Activated naive CD8-positive, alpha-beta T cell (primary cell): ENCODE data around the gene DHX38.
"Not testable (repeated sequence)": the region's sequence is repeated elsewhere in the genome, so short reads cannot be mapped to it uniquely, and the experiment has no call there.

Source experiments
- H3K27ac Mint-ChIP-seq: one replicate; pipeline ENCODE4 v1.8.0; 2021; ENCODE audit warnings: mixed read lengths
- H3K27me3 Mint-ChIP-seq: one replicate; pipeline ENCODE4 v1.8.0; 2021; ENCODE audit warnings: mixed read lengths
- H3K36me3 Mint-ChIP-seq: one replicate; pipeline ENCODE4 v1.8.0; 2021; ENCODE audit warnings: mixed read lengths
- H3K4me1 Mint-ChIP-seq: one replicate; pipeline ENCODE4 v1.8.0; 2021; ENCODE audit warnings: low read depth, mixed read lengths
- H3K4me3 Mint-ChIP-seq: one replicate; pipeline ENCODE4 v1.8.0; 2021; ENCODE audit warnings: mild to moderate bottlenecking, mixed read lengths
- H3K9me3 Mint-ChIP-seq: one replicate; pipeline ENCODE4 v1.8.0; 2021; ENCODE audit warnings: low read depth, mixed read lengths

DHX38 gene

DNA sequence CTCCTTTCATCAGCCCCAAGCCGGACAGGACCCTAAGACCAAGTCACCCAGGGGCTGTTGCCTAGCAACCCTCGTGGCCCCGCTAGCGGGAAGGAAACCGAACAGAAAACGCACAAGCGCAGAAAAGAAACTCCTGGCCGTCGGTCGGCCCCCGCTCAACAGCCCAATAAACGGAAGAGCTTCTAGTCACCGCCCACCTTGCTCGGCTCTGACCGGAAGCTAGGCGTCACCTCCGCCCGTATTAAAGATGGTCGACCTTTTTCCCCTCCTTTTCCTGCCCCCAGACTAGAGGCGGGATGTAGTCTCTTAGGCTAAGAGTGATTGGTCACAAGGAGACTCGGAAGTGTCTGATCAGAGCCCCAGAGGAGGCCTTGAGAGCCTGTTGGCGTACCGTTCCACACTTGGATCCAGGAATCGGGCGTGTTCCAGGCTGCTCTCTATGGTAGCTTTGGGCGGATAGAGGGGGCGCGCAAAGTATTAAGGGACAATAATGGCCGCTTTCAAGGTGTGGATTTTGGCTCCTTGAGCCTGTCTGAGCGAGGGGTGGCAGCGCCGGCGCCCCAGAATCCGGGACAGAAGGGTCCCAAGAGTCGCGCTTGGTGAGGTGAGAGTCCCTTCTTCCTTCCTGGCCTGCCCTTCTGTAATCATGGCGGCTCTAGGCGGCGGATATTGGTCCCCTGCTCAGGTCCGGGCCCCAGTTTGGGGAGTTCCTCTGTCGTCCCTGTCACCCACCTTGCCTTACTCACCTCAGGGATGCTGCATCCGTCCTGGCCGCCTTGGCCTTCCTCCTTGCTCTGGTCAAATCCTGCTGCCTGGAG lies at the start of gene DHX38, which contains the start of gene TXNL4B:
DHX38 (plus strand) TSS at position 400 of the 818 bp plus-strand sequence. CDS start 2,311 bp downstream, outside the sequence.
TXNL4B (minus strand) TSS at position 173 of the 818 bp plus-strand sequence. CDS start 2,871 bp downstream, outside the sequence.
- Mint-ChIP-seq H3K4me3 (peak within 1 kb of the TSS; percentile 97), H3K27me3 (no peaks in the 10 kb centered on the region), H3K4me1 (peaks cover 41% of the 10 kb centered on the region), H3K27ac (peak within 1 kb of the TSS; percentile 98), H3K36me3 (peaks cover 12% of the 10 kb centered on the region), H3K9me3 (no peaks in the 10 kb centered on the region)

DNA sequence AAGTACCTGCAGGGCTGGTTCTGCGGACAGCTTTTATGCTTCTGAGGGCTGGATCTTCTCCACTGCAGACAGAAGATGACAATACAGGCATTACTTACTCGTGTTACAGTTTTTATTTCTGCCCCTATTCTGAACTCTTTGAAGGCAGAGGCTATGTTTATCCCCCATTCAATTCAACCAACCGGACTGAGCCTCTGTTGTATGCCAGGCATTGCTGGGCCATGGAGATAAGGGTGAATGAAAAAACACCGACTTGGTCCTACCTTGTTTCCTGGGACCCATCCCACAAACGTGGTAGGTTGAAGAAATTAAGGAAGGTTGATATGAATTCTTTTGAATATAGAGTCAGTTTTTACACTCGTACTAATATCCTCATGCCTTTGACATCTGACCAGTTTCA lies 49.4 kb upstream of the DHX38 start:
- Mint-ChIP-seq H3K4me3 (no peak overlapping the region), H3K27ac (no peak overlapping the region), H3K4me1 (no peaks in the 10 kb centered on the region)

DNA sequence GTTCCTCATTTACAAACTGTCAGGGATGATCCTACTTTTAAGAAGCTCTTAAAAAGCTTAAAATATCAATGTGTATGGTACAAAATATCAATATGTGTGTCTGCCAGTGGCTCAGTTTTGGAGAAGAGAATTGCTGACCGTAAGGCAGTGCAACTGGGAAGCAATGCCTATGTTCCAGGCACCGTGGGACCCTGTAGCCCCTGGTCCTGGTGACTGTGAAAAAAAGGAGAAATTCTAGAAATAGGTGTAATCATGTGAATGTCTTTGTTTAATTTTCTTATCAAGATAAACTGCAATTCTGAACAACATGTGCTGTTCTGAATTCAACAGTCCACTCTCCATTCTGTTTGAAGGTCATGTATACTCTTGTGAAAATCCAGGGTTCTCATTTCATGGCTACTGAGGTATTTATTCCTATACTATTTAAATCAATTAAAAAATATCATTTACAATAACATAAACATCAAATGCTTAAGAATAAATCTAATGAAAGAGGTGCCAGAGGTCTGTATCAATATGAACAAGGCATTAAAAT lies 48.8 kb upstream of the DHX38 start:
- no peak overlapping the region for H3K4me3 Mint-ChIP-seq
- H3K36me3 Mint-ChIP-seq = peaks cover 13% of the 10 kb centered on the region

More for the DNA sequence above, 49.4 kb upstream of the DHX38 start:
- H3K27me3 Mint-ChIP-seq = no peaks in the 10 kb centered on the region
- peaks cover 10% of the 10 kb centered on the region for H3K36me3 Mint-ChIP-seq
- H3K9me3 Mint-ChIP-seq = peaks cover 4% of the 10 kb centered on the region

DNA sequence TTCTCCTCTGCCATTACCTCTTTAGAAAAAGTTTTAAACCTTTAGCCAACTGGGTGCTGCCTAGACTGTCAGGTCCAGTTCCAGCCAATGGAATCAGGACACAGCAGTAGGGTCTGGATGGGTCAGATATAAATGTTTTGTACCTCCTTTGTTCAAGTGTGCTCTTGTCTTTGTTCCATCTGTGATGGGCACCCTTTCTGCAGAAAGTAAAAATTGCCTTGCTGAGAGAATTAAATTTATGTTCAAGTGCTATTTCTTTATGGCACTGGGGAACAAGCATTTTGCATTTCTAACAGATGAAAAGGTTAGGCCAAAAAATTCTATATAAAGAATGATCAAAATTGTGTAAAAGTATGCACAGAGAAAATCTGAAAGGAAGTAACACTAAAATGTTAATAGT lies 44.5 kb upstream of the DHX38 start:
- Mint-ChIP-seq H3K9me3 (peaks cover 8% of the 10 kb centered on the region), H3K27me3 (no peaks in the 10 kb centered on the region), H3K36me3 (peaks cover 9% of the 10 kb centered on the region), H3K27ac (no peak overlapping the region), H3K4me3 (no peak overlapping the region), H3K4me1 (no peaks in the 10 kb centered on the region)

More for the DNA sequence above, 48.8 kb upstream of the DHX38 start:
- no peak overlapping the region for H3K27ac Mint-ChIP-seq
- H3K9me3 Mint-ChIP-seq = peaks cover 7% of the 10 kb centered on the region
- H3K27me3 Mint-ChIP-seq = no peaks in the 10 kb centered on the region
- H3K4me1 Mint-ChIP-seq = no peaks in the 10 kb centered on the region

DNA sequence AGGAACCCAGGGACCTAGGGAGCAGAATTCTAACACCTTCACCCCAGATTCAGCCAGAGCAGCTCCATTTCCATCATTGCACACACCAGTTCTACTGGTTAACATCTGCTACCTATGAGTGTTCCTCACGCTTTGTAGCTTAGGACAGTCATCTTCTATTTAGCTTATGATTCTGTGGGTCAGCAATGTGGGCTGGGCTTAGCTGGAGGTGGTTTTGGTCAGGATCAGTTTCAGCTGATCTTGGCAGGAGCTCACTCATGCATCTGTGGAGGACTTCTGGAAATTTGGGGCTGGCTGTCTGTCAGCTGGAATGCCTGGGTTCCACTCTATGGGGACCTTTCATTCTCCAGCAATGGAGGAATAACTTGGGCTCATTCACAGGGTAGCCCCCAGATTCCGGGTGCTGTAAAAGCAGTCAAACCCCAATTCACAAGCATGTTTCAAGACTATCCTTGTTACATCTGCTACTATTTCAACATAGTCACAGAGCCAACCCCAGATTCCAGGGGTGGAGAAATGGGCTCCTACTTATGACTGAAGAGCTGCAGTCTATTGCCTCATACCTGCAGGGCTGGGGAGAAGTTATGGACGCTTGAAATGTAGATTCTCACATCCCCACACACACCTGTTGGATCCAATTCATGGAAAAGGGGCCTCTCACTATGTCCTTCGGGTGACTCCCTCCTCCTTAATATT lies 42.7 kb upstream of the DHX38 start:
- no peak overlapping the region for H3K27ac Mint-ChIP-seq
- H3K9me3 Mint-ChIP-seq = peaks cover 8% of the 10 kb centered on the region
- H3K4me3 Mint-ChIP-seq = no peak overlapping the region
- no peaks in the 10 kb centered on the region for H3K27me3 Mint-ChIP-seq
- no peaks in the 10 kb centered on the region for H3K4me1 Mint-ChIP-seq
- H3K36me3 Mint-ChIP-seq = peaks cover 11% of the 10 kb centered on the region

DNA sequence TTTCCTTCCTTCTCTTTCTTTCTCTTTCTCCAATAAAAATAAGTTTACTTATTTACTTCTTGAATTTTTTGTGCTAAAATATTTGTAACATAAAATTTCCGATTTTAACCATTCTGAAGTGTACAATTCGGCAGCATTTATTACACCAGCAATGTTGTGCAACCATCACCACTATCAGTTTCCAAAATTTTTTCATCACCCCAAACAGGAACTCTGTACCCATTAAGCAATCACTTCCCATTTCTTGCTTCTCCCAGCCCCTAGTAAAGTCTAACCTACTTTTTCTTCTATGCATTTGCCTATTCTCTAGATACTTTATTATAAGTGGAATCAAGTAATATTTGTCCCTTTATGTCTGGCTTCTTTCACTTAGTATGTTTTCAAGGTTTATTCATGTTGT lies 41.8 kb upstream of the DHX38 start:
- Mint-ChIP-seq H3K27me3 (no peaks in the 10 kb centered on the region), H3K27ac (no peak overlapping the region), H3K4me1 (no peaks in the 10 kb centered on the region), H3K36me3 (peaks cover 11% of the 10 kb centered on the region), H3K4me3 (no peak overlapping the region), H3K9me3 (peaks cover 8% of the 10 kb centered on the region)

DNA sequence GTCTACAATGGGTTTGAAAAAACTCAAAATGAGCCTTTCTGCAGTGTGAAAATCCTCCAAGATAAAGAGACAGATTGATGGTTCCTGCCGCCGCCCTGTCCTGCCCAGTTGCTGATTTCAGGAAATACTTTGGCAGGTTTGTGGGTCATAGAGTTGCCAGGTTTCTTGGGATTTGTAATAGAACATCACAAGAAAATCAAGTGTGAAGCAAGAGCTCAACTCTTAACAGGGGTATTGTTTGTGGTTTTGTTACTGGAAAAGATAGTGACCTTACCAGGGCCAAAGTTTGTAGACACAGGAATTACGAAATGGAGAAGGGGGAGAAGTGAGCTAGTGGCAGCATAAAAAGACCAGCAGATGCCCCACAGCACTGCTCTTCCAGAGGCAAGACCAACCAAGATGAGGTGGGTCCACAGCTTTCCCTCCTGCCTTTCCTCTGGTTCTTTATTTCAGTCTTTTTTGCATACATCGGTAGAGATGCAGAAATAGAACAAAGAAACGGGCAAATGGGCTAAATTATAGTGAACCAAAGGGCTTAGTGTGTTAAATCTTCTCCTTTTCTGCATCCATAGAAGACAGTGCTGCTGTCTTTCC lies 39.3 kb upstream of the DHX38 start, which contains the start of gene HP:
HP (plus strand) TSS at position 252 of the 594 bp plus-strand sequence; CDS start at position 400, 148 bp downstream.
- not testable (repeated sequence) for H3K4me1 Mint-ChIP-seq, H3K9me3 Mint-ChIP-seq, H3K27ac Mint-ChIP-seq, H3K27me3 Mint-ChIP-seq, H3K4me3 Mint-ChIP-seq
- peaks cover 11% of the 10 kb centered on the region for H3K36me3 Mint-ChIP-seq

DNA sequence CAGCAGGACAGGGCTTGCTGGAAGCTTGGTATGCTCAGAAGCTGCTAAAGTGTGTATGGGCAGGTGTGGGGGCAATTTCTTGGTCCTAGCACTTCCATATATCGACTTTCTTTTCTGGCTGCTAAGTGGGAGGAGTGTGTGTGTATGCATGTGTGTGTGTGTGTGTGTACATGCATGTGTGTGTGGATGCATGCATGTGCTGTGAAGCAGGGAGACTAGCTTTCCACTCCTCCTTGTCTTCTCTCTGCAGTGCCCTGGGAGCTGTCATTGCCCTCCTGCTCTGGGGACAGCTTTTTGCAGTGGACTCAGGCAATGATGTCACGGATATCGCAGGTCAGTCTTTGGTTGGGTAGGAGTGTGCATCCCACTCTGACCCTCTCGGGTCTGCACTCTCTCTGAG lies 37.7 kb upstream of the DHX38 start:
- Mint-ChIP-seq H3K36me3 (peaks cover 6% of the 10 kb centered on the region), H3K9me3 (no peaks in the 10 kb centered on the region), H3K27ac (no peak overlapping the region), H3K4me3 (no peak overlapping the region), H3K27me3 (no peaks in the 10 kb centered on the region), H3K4me1 (no peaks in the 10 kb centered on the region)

DNA sequence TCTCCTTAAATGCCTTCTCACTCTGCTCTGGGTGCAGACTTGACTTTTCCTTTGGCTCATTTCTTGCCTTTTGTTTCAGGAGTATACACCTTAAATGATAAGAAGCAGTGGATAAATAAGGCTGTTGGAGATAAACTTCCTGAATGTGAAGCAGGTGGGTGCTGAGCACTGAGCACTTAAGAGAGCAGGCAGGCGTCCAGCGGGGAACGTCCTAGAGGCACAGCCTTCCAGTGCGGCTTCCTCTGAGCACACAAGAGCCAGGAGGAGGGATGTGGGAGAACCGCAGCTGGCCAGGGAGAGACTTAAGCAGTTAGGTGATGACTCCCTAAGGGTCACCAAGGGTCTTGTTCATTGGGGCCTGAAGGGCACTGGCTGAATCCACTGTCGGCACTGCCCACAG lies 36.3 kb upstream of the DHX38 start:
- H3K36me3 Mint-ChIP-seq, H3K9me3 Mint-ChIP-seq, H3K4me3 Mint-ChIP-seq, H3K4me1 Mint-ChIP-seq, H3K27me3 Mint-ChIP-seq, H3K27ac Mint-ChIP-seq: not testable (repeated sequence)

DNA sequence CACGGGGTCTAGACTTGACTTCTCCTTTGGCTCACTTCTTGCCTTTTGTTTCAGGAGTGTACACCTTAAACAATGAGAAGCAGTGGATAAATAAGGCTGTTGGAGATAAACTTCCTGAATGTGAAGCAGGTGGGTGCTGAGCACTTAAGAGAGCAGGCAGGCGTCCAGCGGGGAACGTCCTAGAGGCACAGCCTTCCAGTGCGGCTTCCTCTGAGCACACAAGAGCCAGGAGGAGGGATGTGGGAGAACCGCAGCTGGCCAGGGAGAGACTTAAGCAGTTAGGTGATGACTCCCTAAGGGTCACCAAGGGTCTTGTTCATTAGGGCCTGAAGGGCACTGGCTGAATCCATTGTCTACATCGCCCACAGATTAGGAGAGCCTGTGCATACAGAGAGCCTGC lies 34.6 kb upstream of the DHX38 start:
- not testable (repeated sequence) for H3K4me3 Mint-ChIP-seq, H3K4me1 Mint-ChIP-seq, H3K27ac Mint-ChIP-seq, H3K9me3 Mint-ChIP-seq, H3K36me3 Mint-ChIP-seq, H3K27me3 Mint-ChIP-seq

DNA sequence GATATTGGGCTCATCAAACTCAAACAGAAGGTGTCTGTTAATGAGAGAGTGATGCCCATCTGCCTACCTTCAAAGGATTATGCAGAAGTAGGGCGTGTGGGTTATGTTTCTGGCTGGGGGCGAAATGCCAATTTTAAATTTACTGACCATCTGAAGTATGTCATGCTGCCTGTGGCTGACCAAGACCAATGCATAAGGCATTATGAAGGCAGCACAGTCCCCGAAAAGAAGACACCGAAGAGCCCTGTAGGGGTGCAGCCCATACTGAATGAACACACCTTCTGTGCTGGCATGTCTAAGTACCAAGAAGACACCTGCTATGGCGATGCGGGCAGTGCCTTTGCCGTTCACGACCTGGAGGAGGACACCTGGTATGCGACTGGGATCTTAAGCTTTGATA lies 33.2 kb upstream of the DHX38 start:
- Mint-ChIP-seq H3K4me3 (no peak overlapping the region), H3K4me1 (no peaks in the 10 kb centered on the region), H3K9me3 (no peaks in the 10 kb centered on the region), H3K27me3 (no peaks in the 10 kb centered on the region), H3K36me3 (peaks cover 6% of the 10 kb centered on the region), H3K27ac (no peak overlapping the region)

DNA sequence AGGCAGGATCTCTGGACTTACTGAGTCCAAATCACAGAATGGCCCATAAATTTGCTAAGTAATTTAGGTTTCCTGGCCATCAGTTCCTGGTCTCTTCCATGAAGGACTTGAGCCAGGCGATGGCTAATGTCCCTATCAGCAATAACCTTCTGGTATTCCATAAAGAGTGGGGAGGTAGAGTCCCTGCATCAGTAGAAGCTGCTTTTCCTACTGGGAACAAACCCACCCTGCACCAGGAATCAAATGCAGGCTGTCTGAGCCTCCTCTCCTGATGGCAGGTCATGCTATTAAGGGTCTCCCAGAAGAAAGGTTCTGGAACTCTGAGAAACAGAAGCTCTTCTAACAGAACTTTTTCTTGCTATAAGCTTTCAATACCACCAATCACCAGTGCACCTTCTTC lies 32.1 kb upstream of the DHX38 start:
- no peaks in the 10 kb centered on the region for H3K4me1 Mint-ChIP-seq

DNA sequence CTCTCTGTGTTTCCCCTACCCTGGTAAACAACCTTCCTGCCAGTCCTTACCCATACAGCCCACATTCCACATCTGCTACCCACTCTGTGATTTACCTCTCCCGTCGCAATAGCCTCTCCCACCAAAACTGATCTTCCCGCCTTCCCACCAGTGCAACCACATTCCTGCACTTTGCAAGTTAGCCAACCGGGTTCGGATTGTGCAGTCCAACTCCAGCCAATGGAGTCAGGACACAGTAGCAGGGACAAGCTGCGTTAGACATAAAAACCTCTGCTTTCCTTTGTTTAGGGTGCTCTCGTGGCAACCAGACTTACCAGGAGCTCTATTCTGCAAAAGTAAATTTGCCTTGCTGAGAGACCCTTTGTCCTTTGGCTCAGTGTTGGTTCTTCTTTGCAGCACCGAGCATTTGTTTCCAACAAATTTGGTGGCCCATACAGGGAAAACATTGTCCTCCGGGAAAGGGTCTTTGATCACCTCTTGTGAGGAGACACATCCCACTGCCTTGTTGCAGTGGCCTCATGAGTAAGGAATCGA lies 29.2 kb upstream of the DHX38 start:
- no peaks in the 10 kb centered on the region for H3K4me1 Mint-ChIP-seq
- peaks cover 3% of the 10 kb centered on the region for H3K36me3 Mint-ChIP-seq
- no peaks in the 10 kb centered on the region for H3K9me3 Mint-ChIP-seq
- no peak overlapping the region for H3K27ac Mint-ChIP-seq
- no peak overlapping the region for H3K4me3 Mint-ChIP-seq
- no peaks in the 10 kb centered on the region for H3K27me3 Mint-ChIP-seq

More for the DNA sequence above, 32.1 kb upstream of the DHX38 start:
- Mint-ChIP-seq H3K4me3 (no peak overlapping the region), H3K36me3 (peaks cover 3% of the 10 kb centered on the region), H3K27me3 (no peaks in the 10 kb centered on the region), H3K27ac (no peak overlapping the region), H3K9me3 (no peaks in the 10 kb centered on the region)

DNA sequence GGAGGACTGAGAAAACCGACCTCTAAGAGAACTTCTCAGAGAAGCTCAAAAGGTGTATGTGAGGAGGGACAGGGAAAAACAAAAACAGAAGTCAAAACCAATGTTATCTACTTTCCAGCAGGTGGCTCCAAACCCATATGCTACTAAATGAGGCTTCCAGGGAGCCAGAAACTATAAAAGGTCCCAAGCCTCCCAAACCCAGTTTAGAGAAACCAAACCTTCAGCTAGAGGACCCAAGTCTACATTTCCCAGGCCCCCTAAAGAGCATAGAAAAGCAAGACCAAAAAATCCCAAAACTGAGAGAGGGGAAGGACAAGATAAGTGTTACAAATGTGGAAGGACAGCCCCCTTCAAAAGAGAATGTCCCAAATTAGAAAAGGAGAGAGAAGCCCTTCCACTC lies 26.9 kb upstream of the DHX38 start:
- Mint-ChIP-seq H3K4me1 (no peaks in the 10 kb centered on the region), H3K27ac (no peak overlapping the region), H3K36me3 (peaks cover 3% of the 10 kb centered on the region)

DNA sequence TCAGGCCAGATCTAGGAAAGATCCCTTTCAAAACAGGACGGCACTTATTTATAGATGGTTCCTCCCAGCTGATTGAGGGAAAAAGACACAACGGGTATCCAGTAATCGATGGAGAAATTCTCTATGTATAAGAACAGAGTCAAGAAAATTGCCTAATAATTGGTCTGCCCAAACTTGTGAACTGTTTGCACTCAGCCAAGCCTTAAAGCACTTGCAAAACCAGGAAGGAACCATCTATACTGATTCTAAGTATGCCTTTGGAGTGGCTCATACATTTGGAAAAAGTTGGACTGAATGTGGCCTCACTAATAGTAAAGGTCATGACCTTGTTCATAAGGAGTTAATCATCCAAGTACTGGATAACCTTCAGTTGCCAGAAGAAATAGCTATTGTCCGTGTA lies 24.7 kb upstream of the DHX38 start:
- no peak overlapping the region for H3K4me3 Mint-ChIP-seq
- H3K27me3 Mint-ChIP-seq = no peaks in the 10 kb centered on the region
- no peaks in the 10 kb centered on the region for H3K4me1 Mint-ChIP-seq
- H3K27ac Mint-ChIP-seq = no peak overlapping the region
- H3K36me3 Mint-ChIP-seq = peaks cover 3% of the 10 kb centered on the region
- H3K9me3 Mint-ChIP-seq = no peaks in the 10 kb centered on the region

More for the DNA sequence above, 26.9 kb upstream of the DHX38 start:
- Mint-ChIP-seq H3K4me3 (no peak overlapping the region), H3K27me3 (no peaks in the 10 kb centered on the region), H3K9me3 (no peaks in the 10 kb centered on the region)
